Chondrocyte (in vitro differentiated cells): ENCODE measurements around the gene RBMS2. TPM values are rescaled to one million over a fixed set of nuclear protein-coding genes. Genes with fewer than 3 reads are reported as not detected.
A peak's percentile ranks its signal among the peaks of the same experiment; 100 is the strongest.

Experiments
- DNase-seq: peaks from one replicate; pipeline ENCODE4 v3.0.0; 2021; ENCODE audit warnings: mixed read lengths, low spot score
- H3K27ac Mint-ChIP-seq: one replicate; pipeline ENCODE4 v1.8.0; 2021; ENCODE audit warnings: mild to moderate bottlenecking, moderate library complexity, mixed read lengths; ENCODE audit not compliant: unreplicated experiment
- H3K27me3 Mint-ChIP-seq: 2 replicates; pipeline ENCODE4 v1.8.0; 2021; ENCODE audit warnings: low read depth, mixed read lengths
- H3K36me3 Mint-ChIP-seq: 2 replicates; pipeline ENCODE4 v1.8.0; 2021; ENCODE audit warnings: low read depth, mixed read lengths
- H3K4me1 Mint-ChIP-seq: 2 replicates; pipeline ENCODE4 v1.8.0; 2021; ENCODE audit warnings: low read depth, mild to moderate bottlenecking, mixed read lengths
- H3K4me3 Mint-ChIP-seq: one replicate; pipeline ENCODE4 v1.8.0; 2021; ENCODE audit warnings: mild to moderate bottlenecking, moderate library complexity, mixed read lengths; ENCODE audit not compliant: unreplicated experiment
- H3K9me3 Mint-ChIP-seq: 2 replicates; pipeline ENCODE4 v1.8.0; 2021; ENCODE audit warnings: low read depth, mixed read lengths
- total RNA-seq: library from RNA; stranded (reverse); gene quantifications from 3 replicates; pipeline ENCODE4 v1.2.1, GENCODE V29; 2021
- TF ChIP-seq, protein P1 (sequence below): fragments of 200-600 bp; sonication (generic); IDR thresholded peaks from 2 replicates; pipeline ENCODE4 v1.5.0; 2021; ENCODE audit warnings: antibody characterized with exemption, mild to moderate bottlenecking, moderate library complexity

RBMS2 gene
- total RNA-seq, 1 donor from 2014 or later: 65.3 TPM

DNA sequence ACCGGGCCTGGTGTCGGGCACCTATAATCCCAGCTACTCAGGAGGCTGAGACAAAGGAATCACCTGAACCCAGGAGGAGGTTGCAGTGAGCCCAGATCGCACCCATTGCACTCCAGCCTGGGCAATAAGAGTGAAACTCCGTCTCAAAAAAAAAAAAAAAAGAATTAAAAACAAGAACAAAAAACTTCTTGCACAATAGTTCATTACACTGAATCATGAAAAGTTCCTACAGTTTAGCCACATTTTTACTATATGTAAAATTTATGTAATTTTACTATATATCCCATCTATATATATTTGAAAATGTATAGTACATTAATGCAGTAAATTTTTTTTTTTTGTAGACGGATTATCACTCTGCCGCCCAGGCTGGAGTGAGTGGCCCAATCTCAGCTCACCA, 119.6 kb downstream of the RBMS2 start:
- TF ChIP-seq, protein P1, sequence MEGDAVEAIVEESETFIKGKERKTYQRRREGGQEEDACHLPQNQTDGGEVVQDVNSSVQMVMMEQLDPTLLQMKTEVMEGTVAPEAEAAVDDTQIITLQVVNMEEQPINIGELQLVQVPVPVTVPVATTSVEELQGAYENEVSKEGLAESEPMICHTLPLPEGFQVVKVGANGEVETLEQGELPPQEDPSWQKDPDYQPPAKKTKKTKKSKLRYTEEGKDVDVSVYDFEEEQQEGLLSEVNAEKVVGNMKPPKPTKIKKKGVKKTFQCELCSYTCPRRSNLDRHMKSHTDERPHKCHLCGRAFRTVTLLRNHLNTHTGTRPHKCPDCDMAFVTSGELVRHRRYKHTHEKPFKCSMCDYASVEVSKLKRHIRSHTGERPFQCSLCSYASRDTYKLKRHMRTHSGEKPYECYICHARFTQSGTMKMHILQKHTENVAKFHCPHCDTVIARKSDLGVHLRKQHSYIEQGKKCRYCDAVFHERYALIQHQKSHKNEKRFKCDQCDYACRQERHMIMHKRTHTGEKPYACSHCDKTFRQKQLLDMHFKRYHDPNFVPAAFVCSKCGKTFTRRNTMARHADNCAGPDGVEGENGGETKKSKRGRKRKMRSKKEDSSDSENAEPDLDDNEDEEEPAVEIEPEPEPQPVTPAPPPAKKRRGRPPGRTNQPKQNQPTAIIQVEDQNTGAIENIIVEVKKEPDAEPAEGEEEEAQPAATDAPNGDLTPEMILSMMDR: no peak
- peaks cover 36% of the 10 kb centered on the region for H3K4me1 Mint-ChIP-seq
- H3K36me3 Mint-ChIP-seq: peaks cover 39% of the 10 kb centered on the region
- no peak overlapping the region for H3K27ac Mint-ChIP-seq
- no peaks in the 10 kb centered on the region for H3K27me3 Mint-ChIP-seq
- no peaks in the 10 kb centered on the region for H3K9me3 Mint-ChIP-seq
- no peak overlapping the region for H3K4me3 Mint-ChIP-seq
- DNase-seq: no peak

DNA sequence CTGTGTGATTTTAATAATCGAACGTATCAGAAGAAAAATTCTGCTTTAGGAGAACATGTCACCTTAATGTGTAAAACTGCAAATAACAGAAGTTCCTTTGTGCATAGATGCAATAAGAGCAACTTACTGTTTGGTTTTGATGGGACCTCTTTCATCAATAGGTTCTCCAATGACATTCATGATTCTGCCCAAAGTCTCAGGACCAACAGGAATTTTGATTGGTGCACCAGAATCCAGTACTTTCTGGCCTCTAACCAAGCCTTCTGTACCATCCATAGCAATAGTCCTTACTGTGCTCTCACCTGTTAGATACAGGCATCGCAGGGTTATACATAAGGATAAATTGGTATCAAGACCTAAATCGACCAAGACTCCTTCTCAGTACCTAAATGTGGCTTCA, 123.0 kb downstream of the RBMS2 start:
- DNase-seq: no peak
- H3K4me1 Mint-ChIP-seq: peaks cover 25% of the 10 kb centered on the region
- peak overlapping the region; percentile 99 for H3K4me3 Mint-ChIP-seq
- TF ChIP-seq, protein P1: no peak
- no peaks in the 10 kb centered on the region for H3K9me3 Mint-ChIP-seq
- H3K27me3 Mint-ChIP-seq: no peaks in the 10 kb centered on the region
- peaks cover 25% of the 10 kb centered on the region for H3K36me3 Mint-ChIP-seq
- peak overlapping the region; percentile 96 for H3K27ac Mint-ChIP-seq

DNA sequence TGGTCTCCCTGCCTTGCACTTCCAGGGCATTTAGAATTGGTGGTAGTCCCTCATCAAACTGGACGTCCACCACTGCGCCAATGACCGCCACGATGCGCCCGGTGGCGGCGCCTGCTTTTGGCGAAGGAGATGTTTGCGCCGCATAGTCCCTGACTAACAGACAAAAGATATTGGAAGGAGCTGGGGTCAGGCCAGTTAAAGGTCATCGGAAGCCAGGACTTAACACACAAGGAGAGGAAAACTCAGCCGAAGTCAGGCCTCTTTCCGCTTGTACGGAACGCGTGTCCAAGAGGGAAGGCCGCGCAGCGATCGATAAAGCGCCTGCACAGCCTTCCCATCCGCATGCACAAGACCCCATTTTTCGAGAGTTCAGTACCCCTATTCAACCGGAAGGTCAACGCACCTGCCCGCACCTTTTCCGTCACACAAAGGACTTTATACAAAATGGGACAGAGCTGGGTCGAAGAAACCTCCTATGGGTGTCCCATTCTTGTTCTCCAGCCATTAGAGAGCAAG, 123.6 kb downstream of the RBMS2 start:
- peak overlapping the region; percentile 96 for H3K27ac Mint-ChIP-seq
- DNase-seq: no peak
- peaks cover 22% of the 10 kb centered on the region for H3K36me3 Mint-ChIP-seq
- peak overlapping the region; percentile 99 for H3K4me3 Mint-ChIP-seq
- TF ChIP-seq, protein P1: peak; percentile 15
- peaks cover 25% of the 10 kb centered on the region for H3K4me1 Mint-ChIP-seq
- no peaks in the 10 kb centered on the region for H3K27me3 Mint-ChIP-seq
- H3K9me3 Mint-ChIP-seq: no peaks in the 10 kb centered on the region

Other genes starting within 250 kb of the RBMS2 start
- 160 to 174 TPM (median 171 TPM) in 3 replicates for gene CS, start 221.5 kb upstream of the RBMS2 start, total RNA-seq
- gene CNPY2, start 205.8 kb upstream of the RBMS2 start, total RNA-seq: 144 to 188 TPM (median 149 TPM) in 3 replicates
- gene PAN2, start 187.8 kb upstream of the RBMS2 start, total RNA-seq: 27.6 to 32.5 TPM (median 29.1 TPM) in 3 replicates
- gene IL23A, start 182.9 kb upstream of the RBMS2 start, total RNA-seq: not detected in 3 replicates
- 163 to 210 TPM (median 166 TPM) in 3 replicates for gene STAT2, start 161.7 kb upstream of the RBMS2 start, total RNA-seq
- not detected in 3 replicates for gene APOF, start 159.0 kb upstream of the RBMS2 start, total RNA-seq
- gene TIMELESS, start 72.4 kb upstream of the RBMS2 start, total RNA-seq: 11.7 to 21.0 TPM (median 12.1 TPM) in 3 replicates
- gene MIP, start 67.2 kb upstream of the RBMS2 start, total RNA-seq: not detected in 3 replicates
- gene SPRYD4, start 53.2 kb upstream of the RBMS2 start, total RNA-seq: 1.5 to 2.7 TPM (median 1.6 TPM) in 3 replicates
- gene GLS2, start 33.7 kb upstream of the RBMS2 start, total RNA-seq: 0.25 to 0.54 TPM in 2 of 3 replicates, not detected in the other
- 65.2 to 72.8 TPM (median 71.2 TPM) in 3 replicates for gene BAZ2A, start 108.5 kb downstream of the RBMS2 start, total RNA-seq
- 380 to 467 TPM (median 398 TPM) in 3 replicates for gene ATP5F1B, start 124.2 kb downstream of the RBMS2 start, total RNA-seq
- gene PTGES3, start 166.5 kb downstream of the RBMS2 start, total RNA-seq: 123 to 156 TPM (median 127 TPM) in 3 replicates
- 483 to 537 TPM (median 513 TPM) in 3 replicates for gene NACA, start 203.5 kb downstream of the RBMS2 start, total RNA-seq
- 3.3 to 7.7 TPM (median 3.5 TPM) in 3 replicates for gene PRIM1, start 230.5 kb downstream of the RBMS2 start, total RNA-seq
- gene HSD17B6, start 241.5 kb downstream of the RBMS2 start, total RNA-seq: 0.27 to 1.0 TPM (median 0.80 TPM) in 3 replicates